Upper lobe of left lung (tissue), 6 donors: ENCODE results near the gene FAXC. TPM values are rescaled to one million over a fixed set of nuclear protein-coding genes. Genes with fewer than 3 reads are reported as not detected.

Source experiments
- ATAC-seq, 2 donors: fragments of 200-7000 bp; cut with Tn5 transposase; one replicate each; pipeline ENCODE4 v1.9.1; 2022; ENCODE audit warnings: mild to moderate bottlenecking in 2 of 2, moderate library complexity in 2 of 2; ENCODE audit not compliant: low FRiP score in 2 of 2
- DNase-seq, 2 donors: peaks; one replicate each; pipeline ENCODE4 v3.0.0-alpha.2; 2019 to 2020
- H3K27ac ChIP-seq, 4 donors: fragments of 200-600 bp; sonication (generic); one replicate each; pipeline ENCODE4 v1.5.1; 2016 to 2019
- H3K27me3 ChIP-seq, 4 donors: fragments of 200-600 bp; sonication (generic); one replicate each; pipeline ENCODE4 v1.5.1; 2017 to 2019
- H3K36me3 ChIP-seq, 4 donors: fragments of 200-600 bp; sonication (generic); one replicate each; pipeline ENCODE4 v1.5.1; 2016 to 2019
- H3K4me1 ChIP-seq, 4 donors: fragments of 200-600 bp; sonication (generic); one replicate each; pipeline ENCODE4 v1.5.1; 2018 to 2019
- H3K4me3 ChIP-seq, 4 donors: fragments of 200-600 bp; sonication (generic); one replicate each; pipeline ENCODE4 v1.5.1; 2017 to 2019; ENCODE audit warnings: mild to moderate bottlenecking in 2 of 4, moderate library complexity in 1 of 4
- H3K9me3 ChIP-seq, 4 donors: fragments of 200-600 bp; sonication (generic); one replicate each; pipeline ENCODE4 v1.5.1; 2018 to 2019
- CTCF ChIP-seq, 6 experiments: fragments of 450-650 bp in 4 of 6; fragments of 200-600 bp in 2 of 6; sonication (generic) in 2 of 6; IDR thresholded peaks; one replicate each; pipeline ENCODE4 v1.5.1; 2016 to 2019; ENCODE audit warnings: antibody characterized with exemption in 6 of 6
- EP300 ChIP-seq, 4 donors: sonication (generic); formaldehyde crosslinking; IDR thresholded peaks; one replicate each; pipeline ENCODE4 v1.5.1; 2017; ENCODE audit warnings: antibody characterized with exemption in 4 of 4, control low read depth in 2 of 4
- POLR2A ChIP-seq, 4 donors: fragments of 450-650 bp; IDR thresholded peaks; one replicate each; pipeline ENCODE4 v1.5.1; 2016 to 2017; ENCODE audit warnings: antibody characterized with exemption in 4 of 4, mild to moderate bottlenecking in 2 of 4
- POLR2AphosphoS5 ChIP-seq, 2 donors: sonication (generic); formaldehyde crosslinking; IDR thresholded peaks; one replicate each; pipeline ENCODE4 v1.5.1; 2017; ENCODE audit warnings: antibody characterized with exemption in 2 of 2
- WGBS, 2 donors: methylation state at CpG; one replicate each; pipeline ENCODE4 v1.1.5; 2017 to 2018; 5-methylcytosine and 5-hydroxymethylcytosine counted together
- total RNA-seq, 6 donors: library from RNA; depleted of rRNA in 4 of 6; stranded (reverse); fragments of >200 nt in 4 of 6; gene quantifications; one replicate each; pipeline versions ENCODE4 v1.1.0 to v1.2.1, GENCODE V29; 2016 to 2021
- donor health status: DM: no; HTN: no; CAD: no; lungs with moderate emphysema.
- donor health status: DM: no; HTN: yes; CAD: no; lungs with severe emphysema.

Gene FAXC
- total RNA-seq, 6 donors from 2014 or later, result 2.2 to 12.1 (median 8.1) TPM

GRCh38 chr6:99306341-99306740 lies 43.1 kb downstream of the FAXC start:
- no peak overlapping the region for H3K4me3 ChIP-seq
- H3K36me3 ChIP-seq, result no peaks in the 10 kb centered on the region
- H3K27ac ChIP-seq, result no peak overlapping the region
- DNase-seq, result no peak
- no peaks in the 10 kb centered on the region for H3K4me1 ChIP-seq
- H3K9me3 ChIP-seq, result no peaks in the 10 kb centered on the region
- TF ChIP-seq POLR2A (IDR thresholded peaks at IDR 0.05) (no peak), CTCF (IDR thresholded peaks at IDR 0.05) (no peak), EP300 (IDR thresholded peaks at IDR 0.05) (no peak), POLR2AphosphoS5 (IDR thresholded peaks at IDR 0.05) (no peak)
- H3K27me3 ChIP-seq, result no peaks in the 10 kb centered on the region
- no peak for ATAC-seq
- WGBS, 2 donors, result 56 to 83% methylated on average over 3 of the region's 3 CpGs

- no peaks in the 10 kb centered on the region for H3K27me3 ChIP-seq
- no peaks in the 10 kb centered on the region for H3K9me3 ChIP-seq
- 91 to 97% methylated on average over 5 of the region's 5 CpGs for WGBS, 2 donors
- no peaks in the 10 kb centered on the region for H3K36me3 ChIP-seq
- no peaks in the 10 kb centered on the region for H3K4me1 ChIP-seq
- no peak overlapping the region for H3K27ac ChIP-seq
- ATAC-seq (no peak), DNase-seq (no peak)
- no peak overlapping the region for H3K4me3 ChIP-seq
- TF ChIP-seq EP300 (IDR thresholded peaks at IDR 0.05) (no peak), POLR2AphosphoS5 (IDR thresholded peaks at IDR 0.05) (no peak), POLR2A (IDR thresholded peaks at IDR 0.05) (no peak), CTCF (IDR thresholded peaks at IDR 0.05) (no peak)
These were observed 44.4 kb downstream of the FAXC start for GRCh38 chr6:99305021-99305554.

DNA sequence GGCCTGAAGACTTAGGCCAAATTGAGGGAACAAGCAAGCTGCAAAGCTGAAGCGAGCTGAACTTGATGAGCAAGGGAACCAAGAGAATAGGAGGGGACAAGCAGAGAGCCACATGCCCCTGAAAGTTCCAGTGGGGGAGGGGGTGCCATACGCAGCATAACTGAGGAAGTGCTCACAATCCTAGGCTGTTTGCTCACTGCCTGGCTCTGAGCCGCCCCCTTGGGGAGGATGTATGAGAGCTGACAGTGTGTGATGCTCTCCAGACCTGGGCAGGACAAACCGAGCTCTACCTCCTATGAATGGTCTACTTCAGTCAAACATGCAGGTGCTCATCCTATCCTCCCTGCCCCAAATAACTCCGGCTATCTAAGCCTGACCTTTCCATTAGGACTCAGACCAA lies 52.1 kb downstream of the FAXC start:
- 87% methylated on average over 5 of the region's 5 CpGs for WGBS, 2 donors
- Histone ChIP-seq H3K9me3 (no peaks in the 10 kb centered on the region), H3K27ac (no peak overlapping the region), H3K4me1 (no peaks in the 10 kb centered on the region), H3K4me3 (no peak overlapping the region), H3K27me3 (no peaks in the 10 kb centered on the region), H3K36me3 (no peaks in the 10 kb centered on the region)
- TF ChIP-seq EP300 (IDR thresholded peaks at IDR 0.05), result no peak
- TF ChIP-seq POLR2AphosphoS5 (IDR thresholded peaks at IDR 0.05), result no peak
- TF ChIP-seq CTCF (IDR thresholded peaks at IDR 0.05), result no peak
- TF ChIP-seq POLR2A (IDR thresholded peaks at IDR 0.05), result no peak
- no peak for DNase-seq
- no peak for ATAC-seq

DNA sequence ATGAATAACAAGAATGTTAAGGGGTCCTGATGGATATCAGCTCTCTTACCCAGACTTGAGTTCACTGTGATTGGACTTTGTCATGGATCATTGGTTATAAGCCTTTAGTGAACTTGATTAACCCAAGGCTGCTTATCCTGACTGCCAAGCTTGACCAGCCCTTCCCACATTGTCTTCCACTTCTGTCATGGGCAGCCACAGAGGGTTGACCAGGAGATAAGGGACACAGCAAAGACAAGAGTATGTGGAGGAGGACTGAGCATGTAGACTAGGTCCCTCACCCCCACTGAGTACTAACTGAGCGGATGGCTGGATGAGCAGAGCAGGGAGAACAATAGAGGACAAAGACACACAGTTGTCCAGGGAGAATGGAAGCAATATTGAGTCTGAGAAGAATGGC lies 52.5 kb downstream of the FAXC start:
- Histone ChIP-seq H3K27me3 (no peaks in the 10 kb centered on the region), H3K36me3 (no peaks in the 10 kb centered on the region), H3K4me1 (no peaks in the 10 kb centered on the region), H3K27ac (no peak overlapping the region), H3K4me3 (no peak overlapping the region), H3K9me3 (no peaks in the 10 kb centered on the region)
- DNase-seq (no peak), ATAC-seq (no peak)
- no peak for TF ChIP-seq POLR2A (IDR thresholded peaks at IDR 0.05)
- no peak for TF ChIP-seq POLR2AphosphoS5 (IDR thresholded peaks at IDR 0.05)
- no peak for TF ChIP-seq EP300 (IDR thresholded peaks at IDR 0.05)
- no peak for TF ChIP-seq CTCF (IDR thresholded peaks at IDR 0.05)
- 94 to 100% methylated on average over 1 of the region's 1 CpG for WGBS, 2 donors

DNA sequence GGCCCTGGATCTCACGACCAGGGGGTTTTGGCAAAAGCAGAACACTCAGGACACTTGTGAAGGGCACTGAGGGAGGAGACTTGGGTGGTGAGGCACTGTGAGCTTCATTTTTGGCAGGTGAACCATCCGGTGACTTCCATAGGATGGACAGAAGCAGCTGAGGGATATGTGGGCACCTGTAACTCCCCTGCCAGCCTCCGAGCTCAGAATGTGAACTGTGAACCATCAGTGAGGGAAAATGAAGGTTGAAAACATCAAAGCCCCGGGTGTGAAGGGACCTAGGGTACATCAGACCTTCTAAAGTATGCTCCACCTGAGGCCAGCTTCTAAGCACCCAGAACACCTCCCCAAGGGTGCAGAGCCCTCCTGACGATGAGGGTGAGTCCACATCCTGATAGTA lies 53.2 kb downstream of the FAXC start:
- H3K4me1 ChIP-seq, result no peaks in the 10 kb centered on the region
- H3K9me3 ChIP-seq, result no peaks in the 10 kb centered on the region
- no peak for DNase-seq
- ATAC-seq, result no peak
- H3K4me3 ChIP-seq, result no peak overlapping the region
- H3K27me3 ChIP-seq, result no peaks in the 10 kb centered on the region
- no peak overlapping the region for H3K27ac ChIP-seq
- 83 to 85% methylated on average over 5 of the region's 5 CpGs for WGBS, 2 donors
- no peaks in the 10 kb centered on the region for H3K36me3 ChIP-seq
- no peak for TF ChIP-seq EP300 (IDR thresholded peaks at IDR 0.05)
- no peak for TF ChIP-seq POLR2A (IDR thresholded peaks at IDR 0.05)
- TF ChIP-seq CTCF (IDR thresholded peaks at IDR 0.05), result no peak
- no peak for TF ChIP-seq POLR2AphosphoS5 (IDR thresholded peaks at IDR 0.05)
